ENCODE measurements around the gene HCST. TPM values are rescaled to one million over a fixed set of nuclear protein-coding genes. Genes with fewer than 3 reads are reported as not detected.
"Not testable (repeated sequence)": the region's sequence is repeated elsewhere in the genome, so short reads cannot be mapped to it uniquely, and the experiment has no call there.

HCST gene
- total and polyA plus RNA-seq, 9 donors, result 0.92 to 9.2 (median 5.6) TPM

DNA sequence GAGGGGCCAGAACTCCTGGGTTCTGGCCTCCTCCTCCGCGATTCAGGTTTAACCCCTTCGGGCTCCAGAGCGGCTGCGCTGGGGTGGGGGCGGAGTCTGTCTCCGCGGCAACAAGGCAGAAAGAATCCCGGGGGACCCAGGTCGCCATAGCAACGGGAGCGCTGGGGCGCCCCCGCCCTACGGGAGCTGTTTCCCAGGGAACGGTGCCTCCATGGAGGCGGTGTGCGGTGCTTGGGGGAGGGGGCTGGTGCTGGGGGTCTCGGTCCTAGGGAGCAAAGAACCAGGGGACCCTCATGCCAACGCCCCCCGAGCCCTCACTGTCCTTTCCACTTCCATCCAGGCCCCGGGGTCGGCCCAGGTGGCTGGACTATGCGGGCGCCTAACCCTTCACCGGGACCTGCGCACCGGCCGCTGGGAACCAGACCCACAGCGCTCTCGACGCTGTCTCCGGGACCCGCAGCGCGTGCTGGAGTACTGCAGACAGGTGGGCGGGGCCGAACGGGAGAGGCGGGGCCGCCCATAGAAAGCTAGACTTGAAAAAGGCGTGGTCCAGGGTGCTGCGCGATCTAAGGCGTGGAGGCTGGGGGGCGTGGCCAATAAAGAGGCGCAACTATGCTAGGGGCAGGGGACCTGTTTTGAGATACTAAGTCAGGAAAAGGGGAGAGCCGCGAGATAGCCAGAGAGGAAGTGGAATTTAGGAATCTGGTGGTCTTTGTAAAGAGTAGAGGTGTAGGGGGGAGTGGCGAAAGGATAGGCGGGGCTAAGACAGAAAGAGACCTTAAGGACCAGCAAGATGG, 32.8 kb upstream of the HCST start:
- TF ChIP-seq POLR2A (IDR thresholded peaks at IDR 0.05), result no peak
- 0 to 1% (median 1%) methylated on average over 39 to 51 of the region's 51 CpGs for WGBS, 3 donors
- intact Hi-C loops (cut with DNase I), result no loop called here
- H3K27ac ChIP-seq, result no peak overlapping the region
- H3K4me3 ChIP-seq, result no peak overlapping the region
- DNase-seq, result peak; percentile 21 to 61 (median 44)
- H3K27me3 ChIP-seq, result no peaks in the 10 kb centered on the region
- no peaks in the 10 kb centered on the region for H3K36me3 ChIP-seq
- H3K9me3 ChIP-seq, result no peaks in the 10 kb centered on the region
- peaks cover 8% of the 10 kb centered on the region for H3K4me1 ChIP-seq (ENCODE audit: insufficient read depth)

DNA sequence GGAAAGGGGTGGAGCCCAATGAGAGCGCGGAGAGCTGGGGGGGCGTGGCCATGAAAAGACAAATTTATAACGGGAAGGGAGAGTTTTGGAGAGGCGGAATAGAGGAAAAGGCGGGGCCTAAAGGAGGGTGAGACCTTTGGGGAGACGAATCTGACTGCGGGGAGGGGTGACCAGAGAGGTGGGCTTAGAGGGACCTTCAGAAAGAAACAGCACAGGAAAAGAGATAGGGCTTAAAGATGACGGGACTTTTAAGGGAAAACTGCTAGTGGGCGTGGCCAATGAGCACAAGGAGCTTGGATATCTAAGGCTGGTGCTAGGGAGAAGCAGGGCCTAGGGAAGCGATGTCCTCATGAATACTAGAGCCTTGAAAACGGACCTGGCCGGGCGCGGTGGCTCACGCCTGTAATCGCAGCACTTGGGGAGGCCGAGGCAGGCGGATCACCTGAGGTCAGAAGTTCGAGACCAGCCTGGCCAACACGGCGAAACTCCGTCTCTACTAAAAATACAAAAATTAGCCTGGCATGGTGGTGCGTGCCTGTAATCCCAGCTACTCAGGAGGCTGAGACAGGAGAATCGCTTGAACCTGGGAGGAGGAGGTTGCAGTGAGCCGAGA, 32.1 kb upstream of the HCST start:
- H3K27ac ChIP-seq; DNase-seq; H3K4me1 ChIP-seq (ENCODE audit: insufficient read depth); H3K4me3 ChIP-seq; intact Hi-C loops (cut with DNase I); H3K9me3 ChIP-seq; H3K27me3 ChIP-seq; H3K36me3 ChIP-seq: not testable (repeated sequence)
- WGBS, 3 donors, result 38 to 48% (median 40%) methylated on average over 26 of the region's 26 CpGs

GRCh38 chr19:35870798-35871197, 31.5 kb upstream of the HCST start:
- intact Hi-C loops (cut with DNase I), result no loop called here
- H3K27ac ChIP-seq, result no peak overlapping the region
- TF ChIP-seq EP300 (IDR thresholded peaks at IDR 0.05) (no peak), CTCF (IDR thresholded peaks at IDR 0.05) (no peak), POLR2A (IDR thresholded peaks at IDR 0.05) (no peak)
- 78 to 81% (median 81%) methylated on average over 12 of the region's 12 CpGs for WGBS, 3 donors
- peaks cover 8% of the 10 kb centered on the region for H3K4me1 ChIP-seq (ENCODE audit: insufficient read depth)
- no peak overlapping the region for H3K4me3 ChIP-seq
- H3K9me3 ChIP-seq, result no peaks in the 10 kb centered on the region
- no peaks in the 10 kb centered on the region for H3K27me3 ChIP-seq
- DNase-seq, result no peak
- no peaks in the 10 kb centered on the region for H3K36me3 ChIP-seq

GRCh38 chr19:35871611-35872010, 30.7 kb upstream of the HCST start:
- Histone ChIP-seq H3K36me3 (no peaks in the 10 kb centered on the region), H3K27ac (no peak overlapping the region), H3K9me3 (no peaks in the 10 kb centered on the region), H3K4me1 (ENCODE audit: insufficient read depth) (peaks cover 8% of the 10 kb centered on the region), H3K27me3 (no peaks in the 10 kb centered on the region), H3K4me3 (no peak overlapping the region)
- intact Hi-C loops (cut with DNase I), result no loop called here
- TF ChIP-seq EP300 (IDR thresholded peaks at IDR 0.05) (no peak), CTCF (IDR thresholded peaks at IDR 0.05) (no peak), POLR2A (IDR thresholded peaks at IDR 0.05) (no peak)
- no peak for DNase-seq
- WGBS, 3 donors, result 84 to 89% (median 87%) methylated on average over 12 of the region's 12 CpGs

DNA sequence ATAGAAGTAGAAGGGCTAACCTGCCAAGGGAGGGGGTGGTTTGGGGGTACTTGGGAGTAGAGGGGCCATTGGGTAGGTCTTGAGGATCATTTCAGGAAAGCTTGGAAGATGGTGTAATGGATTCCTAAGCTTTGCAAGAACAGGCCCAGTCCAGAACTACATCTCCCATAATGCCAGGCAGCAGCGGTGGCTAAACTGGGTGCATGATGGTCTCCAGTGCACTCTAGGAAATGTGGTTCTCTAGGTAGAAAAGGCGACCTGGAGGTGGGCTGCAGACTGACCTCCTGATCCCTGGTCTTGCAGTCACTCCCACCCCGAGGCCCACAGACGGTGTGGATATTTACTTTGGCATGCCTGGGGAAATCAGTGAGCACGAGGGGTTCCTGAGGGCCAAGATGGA, 30.1 kb upstream of the HCST start:
- H3K9me3 ChIP-seq, result no peaks in the 10 kb centered on the region
- no peaks in the 10 kb centered on the region for H3K36me3 ChIP-seq
- TF ChIP-seq CTCF (IDR thresholded peaks at IDR 0.05), result no peak
- no peak for TF ChIP-seq POLR2A (IDR thresholded peaks at IDR 0.05)
- TF ChIP-seq EP300 (IDR thresholded peaks at IDR 0.05), result no peak
- intact Hi-C loops (cut with DNase I), result no loop called here
- H3K27me3 ChIP-seq, result no peaks in the 10 kb centered on the region
- DNase-seq, result no peak
- no peak overlapping the region for H3K27ac ChIP-seq
- 65 to 78% (median 75%) methylated on average over 5 of the region's 5 CpGs for WGBS, 3 donors
- H3K4me1 ChIP-seq (ENCODE audit: insufficient read depth), result peaks cover 8% of the 10 kb centered on the region
- no peak overlapping the region for H3K4me3 ChIP-seq

Measured in ovary (tissue), 9 donors.